PC-3 (cell line): ENCODE data around the gene PNLDC1.

ENCODE experiments used
- EZH2phosphoT487 ChIP-seq: fragments of 300-600 bp; sonication (generic); IDR thresholded peaks from 2 replicates; pipeline ENCODE4 v1.6.1; 2018; ENCODE audit warnings: mild to moderate bottlenecking, antibody characterized with exemption, low read length, borderline replicate concordance
- TF ChIP-seq, protein P1 (sequence below): fragments of 300-600 bp; sonication (generic); conservative IDR thresholded peaks from 2 replicates; pipeline ENCODE4 v1.5.1; 2017; ENCODE audit warnings: antibody characterized with exemption, low read depth, mild to moderate bottlenecking, low read length

DNA sequence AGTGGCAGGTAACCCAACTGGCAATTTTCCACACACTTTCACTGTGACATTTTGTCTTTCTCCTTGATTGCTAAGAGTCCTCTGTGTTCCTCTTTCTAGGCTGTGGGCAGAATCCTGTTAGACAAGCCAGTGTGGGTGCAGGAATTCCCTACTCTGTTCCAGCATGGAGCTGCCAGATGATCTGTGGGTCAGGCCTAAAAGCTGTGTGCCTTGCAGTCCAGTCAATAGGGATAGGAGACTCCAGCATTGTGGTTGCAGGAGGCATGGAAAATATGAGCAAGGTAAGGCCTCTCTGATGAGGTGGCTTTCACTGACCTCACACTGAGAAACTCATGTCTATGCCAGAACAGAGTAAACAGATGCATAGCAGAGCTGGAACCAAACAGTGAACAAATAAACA lies 33.2 kb upstream of the PNLDC1 start:
- TF ChIP-seq, protein P1, sequence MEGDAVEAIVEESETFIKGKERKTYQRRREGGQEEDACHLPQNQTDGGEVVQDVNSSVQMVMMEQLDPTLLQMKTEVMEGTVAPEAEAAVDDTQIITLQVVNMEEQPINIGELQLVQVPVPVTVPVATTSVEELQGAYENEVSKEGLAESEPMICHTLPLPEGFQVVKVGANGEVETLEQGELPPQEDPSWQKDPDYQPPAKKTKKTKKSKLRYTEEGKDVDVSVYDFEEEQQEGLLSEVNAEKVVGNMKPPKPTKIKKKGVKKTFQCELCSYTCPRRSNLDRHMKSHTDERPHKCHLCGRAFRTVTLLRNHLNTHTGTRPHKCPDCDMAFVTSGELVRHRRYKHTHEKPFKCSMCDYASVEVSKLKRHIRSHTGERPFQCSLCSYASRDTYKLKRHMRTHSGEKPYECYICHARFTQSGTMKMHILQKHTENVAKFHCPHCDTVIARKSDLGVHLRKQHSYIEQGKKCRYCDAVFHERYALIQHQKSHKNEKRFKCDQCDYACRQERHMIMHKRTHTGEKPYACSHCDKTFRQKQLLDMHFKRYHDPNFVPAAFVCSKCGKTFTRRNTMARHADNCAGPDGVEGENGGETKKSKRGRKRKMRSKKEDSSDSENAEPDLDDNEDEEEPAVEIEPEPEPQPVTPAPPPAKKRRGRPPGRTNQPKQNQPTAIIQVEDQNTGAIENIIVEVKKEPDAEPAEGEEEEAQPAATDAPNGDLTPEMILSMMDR: no peak
- no peak for TF ChIP-seq EZH2phosphoT487
